ENCODE measurements around the gene ZNF212.

- no peak for TF ChIP-seq CTCF (IDR thresholded peaks at IDR 0.05)
- no peak for TF ChIP-seq POLR2A (IDR thresholded peaks at IDR 0.05)
Measured at GRCh38 chr7:149240637-149241036, 1.2 kb downstream of the ZNF212 start.
